Fibroblast of mammary gland (primary cell): ENCODE data around the gene TJP2.

Source experiments
- DNase-seq: peaks from one replicate; pipeline ENCODE4 v3.0.0-alpha.2; 2010; ENCODE audit warnings: low read depth
- H3K4me3 ChIP-seq: 2 replicates; pipeline ENCODE4 v1.5.1; 2011; ENCODE audit warnings: low read depth, mild to moderate bottlenecking, low read length, moderate library complexity; ENCODE audit not compliant: control insufficient read depth
- TF ChIP-seq, protein P1 (sequence below): conservative IDR thresholded peaks from 2 replicates; pipeline ENCODE4 v1.5.1; 2011; ENCODE audit warnings: low read depth, low read length, inconsistent platforms; ENCODE audit not compliant: control insufficient read depth, insufficient read depth

TJP2 gene

DNA sequence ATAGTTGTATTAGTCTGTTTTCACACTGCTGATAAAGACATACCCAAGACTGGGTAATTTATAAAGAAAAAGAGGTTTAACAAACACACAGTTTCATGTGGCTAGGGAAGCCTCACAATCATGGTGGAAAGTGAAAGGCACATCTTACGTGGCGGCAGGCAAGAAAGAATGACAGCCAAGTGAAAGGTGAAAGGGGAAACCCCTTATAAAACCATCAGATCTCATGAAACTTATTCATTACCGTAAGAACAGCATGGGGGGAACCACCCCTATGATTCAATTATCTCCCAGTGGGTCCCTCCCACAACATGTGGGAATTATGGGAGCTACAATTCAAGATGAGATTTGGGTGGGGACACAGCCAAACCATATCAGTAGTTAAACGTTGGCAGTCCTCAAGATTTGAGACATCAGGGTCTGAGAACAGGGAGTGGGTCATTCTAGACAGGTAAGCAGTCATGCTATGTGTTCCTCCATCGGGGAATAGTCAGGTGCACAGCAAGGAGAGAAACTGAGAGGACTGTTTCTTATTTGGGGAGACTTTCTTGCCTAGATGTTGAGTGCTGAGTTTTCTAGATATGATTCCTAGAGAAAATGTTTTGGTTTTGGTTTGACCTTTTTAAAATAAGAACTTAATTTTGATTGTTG is 105.1 kb downstream of the TJP2 start:
- TF ChIP-seq, protein P1, sequence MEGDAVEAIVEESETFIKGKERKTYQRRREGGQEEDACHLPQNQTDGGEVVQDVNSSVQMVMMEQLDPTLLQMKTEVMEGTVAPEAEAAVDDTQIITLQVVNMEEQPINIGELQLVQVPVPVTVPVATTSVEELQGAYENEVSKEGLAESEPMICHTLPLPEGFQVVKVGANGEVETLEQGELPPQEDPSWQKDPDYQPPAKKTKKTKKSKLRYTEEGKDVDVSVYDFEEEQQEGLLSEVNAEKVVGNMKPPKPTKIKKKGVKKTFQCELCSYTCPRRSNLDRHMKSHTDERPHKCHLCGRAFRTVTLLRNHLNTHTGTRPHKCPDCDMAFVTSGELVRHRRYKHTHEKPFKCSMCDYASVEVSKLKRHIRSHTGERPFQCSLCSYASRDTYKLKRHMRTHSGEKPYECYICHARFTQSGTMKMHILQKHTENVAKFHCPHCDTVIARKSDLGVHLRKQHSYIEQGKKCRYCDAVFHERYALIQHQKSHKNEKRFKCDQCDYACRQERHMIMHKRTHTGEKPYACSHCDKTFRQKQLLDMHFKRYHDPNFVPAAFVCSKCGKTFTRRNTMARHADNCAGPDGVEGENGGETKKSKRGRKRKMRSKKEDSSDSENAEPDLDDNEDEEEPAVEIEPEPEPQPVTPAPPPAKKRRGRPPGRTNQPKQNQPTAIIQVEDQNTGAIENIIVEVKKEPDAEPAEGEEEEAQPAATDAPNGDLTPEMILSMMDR, result no peak
- no peak for DNase-seq
- H3K4me3 ChIP-seq, result no peak overlapping the region

DNA sequence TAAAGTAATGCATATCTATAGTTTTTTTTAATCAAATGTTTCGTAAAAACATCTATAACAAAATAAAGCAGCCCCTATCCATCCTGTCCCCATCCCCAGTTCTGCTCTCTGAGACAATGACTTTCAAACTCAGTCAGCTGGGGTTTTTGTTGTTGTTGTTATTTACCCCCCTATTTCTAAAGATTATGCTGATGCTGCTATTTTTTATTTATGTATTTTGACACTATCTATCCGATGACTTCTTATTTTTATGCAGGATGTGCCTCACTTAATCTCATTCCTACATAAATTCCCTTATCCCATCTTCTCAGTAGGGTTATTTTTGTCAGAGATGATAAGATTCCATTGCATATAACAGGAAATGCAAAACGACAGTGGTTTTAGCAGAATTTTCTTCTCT is 105.7 kb downstream of the TJP2 start:
- no peak overlapping the region for H3K4me3 ChIP-seq
- TF ChIP-seq, protein P1, result no peak
- no peak for DNase-seq

DNA sequence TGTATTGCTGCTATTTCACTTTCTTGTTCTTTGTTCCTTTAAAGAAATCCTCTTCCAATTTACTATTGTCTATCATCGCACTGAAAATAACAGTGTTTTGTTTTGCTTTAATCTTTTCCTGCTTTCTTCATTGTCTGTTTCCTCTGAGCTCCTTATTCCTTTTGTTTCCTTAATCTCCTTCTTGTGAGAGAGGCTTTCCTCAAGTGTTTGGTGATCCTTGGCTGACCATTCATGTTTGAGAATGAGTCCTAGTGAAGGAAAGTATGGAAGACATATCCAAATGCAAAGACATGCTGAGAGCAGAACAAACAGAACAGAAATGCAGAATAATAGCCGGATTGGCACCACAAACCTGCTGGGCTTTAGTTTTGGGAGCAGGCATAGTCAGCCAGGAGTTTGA is 108.9 kb downstream of the TJP2 start:
- no peak for DNase-seq
- TF ChIP-seq, protein P1, result no peak
- no peak overlapping the region for H3K4me3 ChIP-seq

DNA sequence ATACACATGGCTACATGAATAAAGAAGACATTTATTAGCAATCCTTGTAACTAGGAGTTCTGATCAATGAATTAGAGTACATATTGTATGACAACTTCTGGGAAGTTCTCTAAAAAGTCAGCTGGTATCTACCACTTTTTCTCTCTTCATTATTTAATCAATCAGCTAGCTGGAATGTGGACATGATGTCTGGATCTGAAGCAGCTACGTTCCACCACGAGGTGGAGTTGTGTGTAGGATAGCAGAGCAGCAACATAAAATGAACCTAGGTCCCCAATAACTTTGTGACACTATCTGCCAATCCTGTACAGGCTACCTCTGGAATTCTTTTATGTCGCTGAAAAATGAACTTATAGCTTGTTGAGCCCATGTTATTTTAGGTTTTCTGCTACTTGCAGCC is 118.0 kb downstream of the TJP2 start:
- DNase-seq, result no peak
- TF ChIP-seq, protein P1, result no peak
- H3K4me3 ChIP-seq, result no peak overlapping the region

DNA sequence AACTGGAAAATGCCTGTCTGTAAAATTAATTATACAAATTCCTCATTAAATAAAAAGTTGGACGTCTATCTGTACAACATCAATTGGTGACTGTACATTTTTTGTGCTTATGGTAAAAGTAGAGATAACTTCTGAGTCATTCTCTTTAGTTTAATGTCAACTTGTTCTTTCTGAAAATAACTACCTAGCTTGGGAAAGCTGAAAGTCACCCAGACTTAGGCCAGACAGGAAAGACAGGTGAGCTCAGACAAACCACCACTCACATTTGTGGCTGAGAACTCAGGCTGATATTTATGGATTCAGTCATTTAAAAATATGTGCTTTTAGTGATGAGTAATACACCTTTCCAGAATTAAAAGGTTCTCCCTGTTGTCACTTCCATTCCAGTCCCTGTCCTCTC is 119.1 kb downstream of the TJP2 start:
- no peak overlapping the region for H3K4me3 ChIP-seq
- no peak for DNase-seq
- TF ChIP-seq, protein P1, result no peak

DNA sequence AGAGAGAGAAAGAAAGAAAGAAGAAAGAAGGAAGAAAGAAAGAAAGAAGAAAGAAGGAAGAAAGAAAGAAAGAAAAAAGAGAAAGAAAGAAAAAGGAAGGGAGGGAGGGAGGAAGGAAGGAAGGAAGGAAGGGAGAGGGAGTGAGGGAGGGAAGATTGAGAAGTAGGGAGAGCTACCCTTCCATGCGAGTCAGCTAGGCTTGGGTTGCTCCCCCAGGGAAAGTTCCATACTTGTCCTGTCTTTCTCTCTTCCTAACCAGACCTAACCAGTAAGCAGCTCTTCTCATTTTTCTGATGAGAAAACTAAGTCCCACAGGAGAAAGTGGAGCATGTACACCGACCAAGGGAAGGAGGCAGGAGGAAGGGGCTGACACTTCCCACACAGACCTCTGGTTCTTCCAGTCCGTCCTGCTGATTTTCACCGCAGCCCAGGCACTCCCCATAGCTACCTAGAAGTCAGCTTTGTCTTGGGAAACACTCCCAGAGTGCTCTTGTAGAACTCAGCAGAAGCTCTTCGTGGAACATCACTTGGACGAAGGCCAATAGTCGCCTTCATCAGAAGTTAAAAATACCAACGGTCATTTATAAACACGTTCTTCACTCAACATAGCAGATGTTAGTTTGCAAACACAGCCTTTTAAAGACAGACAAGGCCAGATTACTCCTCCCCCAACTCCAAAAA is 121.9 kb downstream of the TJP2 start:
- DNase-seq, result peak; percentile 17
- H3K4me3 ChIP-seq, result no peak overlapping the region
- TF ChIP-seq, protein P1, result no peak
